ENCODE data around the gene PRSS22. TPM values are rescaled to one million over a fixed set of nuclear protein-coding genes. Genes with fewer than 3 reads are reported as not detected.
A peak's percentile ranks its signal among the peaks of the same experiment; 100 is the strongest.

The PRSS22 gene
- total RNA-seq, 2 experiments from 2014 or later, result not detected

DNA sequence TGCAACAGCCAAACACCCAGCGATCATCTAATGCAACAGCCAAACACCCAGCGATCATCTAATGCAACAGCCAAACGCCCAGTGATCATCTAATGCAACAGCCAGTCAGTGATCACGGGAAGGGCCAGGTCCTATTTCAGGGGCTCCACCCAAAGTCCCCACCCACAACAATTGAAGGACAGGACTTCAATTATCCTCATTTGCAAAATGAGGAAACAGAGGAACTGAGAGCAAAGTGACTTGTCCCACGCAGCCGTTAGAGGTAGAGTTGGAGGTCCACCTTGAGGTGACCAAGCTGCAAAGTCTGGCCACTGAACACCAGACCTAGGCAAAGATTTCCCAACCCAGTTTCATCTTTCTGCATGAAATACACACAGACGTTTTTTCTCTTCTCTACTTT lies 24.2 kb downstream of the PRSS22 start:
- ChIA-PET POLR2A (no interaction called here), CTCF (no interaction called here)
- Mint-ChIP-seq H3K27ac (no peak overlapping the region), H3K4me3 (no peak overlapping the region), H3K9me3 (ENCODE audit: insufficient read depth) (no peaks in the 10 kb centered on the region), H3K36me3 (ENCODE audit: low read depth) (peaks cover 4% of the 10 kb centered on the region), H3K4me1 (ENCODE audit: low read depth) (peaks cover 13% of the 10 kb centered on the region), H3K27me3 (ENCODE audit: low read depth) (peaks cover 6% of the 10 kb centered on the region)
- DNase-seq (no peak), ATAC-seq (no peak)

DNA sequence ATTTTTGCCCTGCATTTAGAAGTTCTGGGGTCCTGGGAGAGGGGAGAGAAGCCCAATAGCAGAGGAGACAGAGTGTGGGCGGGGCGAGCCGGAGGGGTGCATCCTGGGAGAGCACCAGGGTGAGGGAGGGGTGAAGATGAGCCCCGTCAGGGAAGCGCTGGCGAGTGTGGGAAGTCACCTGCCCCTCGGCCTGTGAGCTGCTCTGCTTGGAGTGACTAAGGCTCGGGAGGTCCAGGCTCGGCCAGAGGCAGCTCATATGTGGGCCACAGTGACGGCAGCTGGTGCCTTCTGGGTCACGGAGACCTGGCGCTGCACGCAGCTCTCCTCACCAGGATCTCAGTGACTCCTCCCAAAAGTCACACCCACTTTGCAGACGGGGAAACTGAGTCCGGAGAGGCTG lies 26.8 kb downstream of the PRSS22 start:
- Mint-ChIP-seq H3K9me3 (ENCODE audit: insufficient read depth) (no peaks in the 10 kb centered on the region), H3K4me1 (ENCODE audit: low read depth) (peaks cover 11% of the 10 kb centered on the region), H3K27me3 (ENCODE audit: low read depth) (no peaks in the 10 kb centered on the region), H3K36me3 (ENCODE audit: low read depth) (peaks cover 4% of the 10 kb centered on the region), H3K4me3 (no peak overlapping the region), H3K27ac (no peak overlapping the region)
- POLR2A ChIA-PET, result no interaction called here
- ATAC-seq (no peak), DNase-seq (no peak)
- CTCF ChIA-PET, result interaction anchor here (2.0 kb wide), 1 partner anchor 37 kb away, joined by 7 read pairs; no protein-coding TSS in a partner anchor

- CTCF ChIA-PET, result interaction anchor here (0.8 to 1.9 kb wide), 2 partner anchors 9 to 38 kb away, joined by 4 to 8 read pairs; no protein-coding TSS in a partner anchor
- POLR2A ChIA-PET, result no interaction called here
- Mint-ChIP-seq H3K36me3 (ENCODE audit: low read depth) (peaks cover 4% of the 10 kb centered on the region), H3K4me1 (ENCODE audit: low read depth) (peaks cover 11% of the 10 kb centered on the region), H3K27ac (peak overlapping the region; percentile 57), H3K27me3 (ENCODE audit: low read depth) (no peaks in the 10 kb centered on the region), H3K4me3 (peak overlapping the region; percentile 40), H3K9me3 (ENCODE audit: insufficient read depth) (no peaks in the 10 kb centered on the region)
- ATAC-seq, result no peak
- DNase-seq, result no peak
Observed at GRCh38 chr16:2830355-2830695, 27.6 kb downstream of the PRSS22 start.

- H3K9me3 Mint-ChIP-seq (ENCODE audit: insufficient read depth), result no peaks in the 10 kb centered on the region
- ChIA-PET POLR2A (no interaction called here), CTCF (interaction anchor here (0.8 to 1.9 kb wide), 2 partner anchors 9 to 38 kb away, joined by 4 to 8 read pairs; no protein-coding TSS in a partner anchor)
- DNase-seq, result no peak
- H3K4me3 Mint-ChIP-seq, result peak within 1 kb of the TSS; percentile 40
- no peaks in the 10 kb centered on the region for H3K27me3 Mint-ChIP-seq (ENCODE audit: low read depth)
- peak; percentile 47 for ATAC-seq
- H3K36me3 Mint-ChIP-seq (ENCODE audit: low read depth), result peaks cover 4% of the 10 kb centered on the region
- peak within 1 kb of the TSS; percentile 57 for H3K27ac Mint-ChIP-seq
- peaks cover 11% of the 10 kb centered on the region for H3K4me1 Mint-ChIP-seq (ENCODE audit: low read depth)
Observed at GRCh38 chr16:2829501-2830354, 28.2 kb downstream of the PRSS22 start, which contains the start of gene ZG16B. ZG16B (plus strand) TSS chr16:2830303; CDS start chr16:2830442, 139 bp downstream.

DNA sequence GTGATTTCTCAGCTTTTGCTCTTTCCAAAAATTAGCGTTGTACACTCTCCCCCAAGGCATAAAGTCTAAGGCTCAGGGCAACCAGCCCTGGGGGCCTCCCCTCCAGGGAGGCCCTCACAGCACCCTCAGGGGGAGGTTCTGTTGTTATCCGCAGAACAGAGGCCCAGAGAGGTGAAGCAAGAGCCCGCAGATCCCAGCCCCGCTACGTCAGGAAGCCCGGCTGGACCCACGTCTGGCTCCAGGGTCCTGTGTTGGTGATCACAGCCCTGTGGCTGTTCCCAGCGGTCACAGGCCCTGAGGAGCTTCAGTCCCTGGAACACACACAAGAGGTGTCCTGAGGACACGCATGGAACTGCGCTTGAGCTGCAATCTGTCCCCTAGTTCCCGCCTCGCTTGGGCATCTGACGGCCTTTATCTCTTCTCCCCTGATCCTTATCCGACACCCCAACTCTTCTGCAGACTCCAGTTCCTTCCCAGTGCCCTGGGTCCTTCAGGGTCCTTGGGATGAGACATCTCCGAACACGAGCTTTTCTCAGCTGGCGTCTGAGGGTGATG lies 29.0 kb downstream of the PRSS22 start:
- no peak overlapping the region for H3K27ac Mint-ChIP-seq
- ATAC-seq (no peak), DNase-seq (no peak)
- H3K9me3 Mint-ChIP-seq (ENCODE audit: insufficient read depth), result no peaks in the 10 kb centered on the region
- H3K4me1 Mint-ChIP-seq (ENCODE audit: low read depth), result peaks cover 11% of the 10 kb centered on the region
- H3K36me3 Mint-ChIP-seq (ENCODE audit: low read depth), result peaks cover 4% of the 10 kb centered on the region
- ChIA-PET POLR2A (no interaction called here), CTCF (interaction anchor here (1.9 kb wide), 1 partner anchor 10 kb away, joined by 8 read pairs; no protein-coding TSS in a partner anchor)
- H3K4me3 Mint-ChIP-seq, result no peak overlapping the region
- H3K27me3 Mint-ChIP-seq (ENCODE audit: low read depth), result no peaks in the 10 kb centered on the region

GRCh38 chr16:2828521-2828840 lies 29.5 kb downstream of the PRSS22 start:
- no peak overlapping the region for H3K27ac Mint-ChIP-seq
- CTCF ChIA-PET, result interaction anchor here (1.9 kb wide), 1 partner anchor 11 kb away, joined by 8 read pairs; no protein-coding TSS in a partner anchor

GRCh38 chr16:2827831-2828520 lies 30.0 kb downstream of the PRSS22 start:
- CTCF ChIA-PET, result no interaction called here
- no peak for ATAC-seq

More at GRCh38 chr16:2828521-2828840, 29.5 kb downstream of the PRSS22 start:
- no peak overlapping the region for H3K4me3 Mint-ChIP-seq
- H3K4me1 Mint-ChIP-seq (ENCODE audit: low read depth), result peaks cover 11% of the 10 kb centered on the region
- no peaks in the 10 kb centered on the region for H3K27me3 Mint-ChIP-seq (ENCODE audit: low read depth)
- no peaks in the 10 kb centered on the region for H3K9me3 Mint-ChIP-seq (ENCODE audit: insufficient read depth)
- POLR2A ChIA-PET, result no interaction called here
- no peak for ATAC-seq
- peaks cover 4% of the 10 kb centered on the region for H3K36me3 Mint-ChIP-seq (ENCODE audit: low read depth)
- DNase-seq, result no peak

DNA sequence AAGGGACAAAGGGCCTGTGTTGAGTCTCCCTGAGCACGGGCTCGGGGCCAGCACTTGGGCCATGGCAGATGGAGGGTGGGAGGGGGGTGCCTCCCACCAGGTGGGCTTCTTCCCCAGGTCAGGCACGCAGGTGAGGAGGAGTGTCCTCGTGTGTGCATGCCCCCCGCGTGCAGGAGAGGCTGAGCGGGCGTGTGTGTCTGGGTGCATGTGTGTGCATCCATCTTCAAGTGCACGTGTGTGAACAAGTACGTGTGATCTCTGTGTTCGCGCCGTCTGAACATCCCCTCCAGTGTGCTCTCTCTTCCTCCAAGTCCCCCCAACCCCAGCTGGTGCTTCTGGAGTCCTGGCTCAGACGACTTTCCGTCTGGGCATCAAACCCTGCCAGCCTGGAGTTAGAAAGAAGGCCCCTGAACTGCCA lies 30.6 kb downstream of the PRSS22 start:
- no peak for ATAC-seq
- Mint-ChIP-seq H3K27ac (no peak overlapping the region), H3K4me3 (no peak overlapping the region), H3K27me3 (ENCODE audit: low read depth) (no peaks in the 10 kb centered on the region), H3K36me3 (ENCODE audit: low read depth) (no peaks in the 10 kb centered on the region), H3K4me1 (ENCODE audit: low read depth) (peaks cover 11% of the 10 kb centered on the region), H3K9me3 (ENCODE audit: insufficient read depth) (no peaks in the 10 kb centered on the region)
- CTCF ChIA-PET, result no interaction called here
- no peak for DNase-seq
- POLR2A ChIA-PET, result no interaction called here

More at GRCh38 chr16:2827831-2828520, 30.0 kb downstream of the PRSS22 start:
- H3K9me3 Mint-ChIP-seq (ENCODE audit: insufficient read depth), result no peaks in the 10 kb centered on the region
- H3K27ac Mint-ChIP-seq, result no peak overlapping the region
- DNase-seq, result no peak
- POLR2A ChIA-PET, result no interaction called here
- no peak overlapping the region for H3K4me3 Mint-ChIP-seq
- H3K27me3 Mint-ChIP-seq (ENCODE audit: low read depth), result no peaks in the 10 kb centered on the region
- H3K36me3 Mint-ChIP-seq (ENCODE audit: low read depth), result peaks cover 4% of the 10 kb centered on the region
- peaks cover 11% of the 10 kb centered on the region for H3K4me1 Mint-ChIP-seq (ENCODE audit: low read depth)

DNA sequence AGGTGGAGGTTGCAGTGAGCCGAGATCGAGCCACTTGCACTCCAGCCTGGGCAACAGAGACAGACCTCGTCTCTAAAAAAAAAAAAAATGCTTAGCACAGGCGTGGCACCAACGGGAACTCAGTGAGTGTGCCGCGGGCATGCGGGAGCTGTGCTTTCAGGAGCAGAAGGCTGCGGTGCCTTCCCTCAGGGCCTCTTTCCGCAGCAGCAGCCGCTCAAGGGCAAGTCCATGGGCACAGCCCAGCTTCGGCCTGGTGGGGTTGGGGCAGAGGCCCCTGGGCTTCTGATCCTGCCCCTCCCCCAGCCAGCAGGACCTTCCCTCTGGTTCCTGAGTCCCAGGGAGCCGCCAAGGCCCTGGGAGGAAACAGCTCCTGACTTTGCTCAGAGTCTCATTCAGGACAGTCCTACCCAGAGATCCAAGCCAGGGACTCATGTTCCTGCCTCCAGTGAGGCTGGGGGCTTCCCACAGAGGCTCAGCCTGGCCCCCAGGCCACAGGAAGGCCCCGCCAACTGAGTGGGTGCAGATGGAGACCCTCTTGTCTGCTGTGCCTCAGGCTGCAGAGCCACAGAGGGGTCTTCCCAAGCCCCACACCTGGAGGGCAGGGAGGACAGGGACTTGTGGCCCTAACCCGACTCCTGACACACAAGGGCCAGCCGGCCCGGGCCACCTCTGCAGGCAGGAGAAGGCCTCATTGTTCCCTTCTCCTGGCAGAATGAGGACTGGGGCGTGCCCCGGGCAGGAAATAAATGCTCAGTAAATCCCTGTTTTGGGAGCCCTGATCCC lies 31.2 kb downstream of the PRSS22 start:
- no peaks in the 10 kb centered on the region for H3K9me3 Mint-ChIP-seq (ENCODE audit: insufficient read depth)
- ChIA-PET CTCF (no interaction called here), POLR2A (no interaction called here)
- ATAC-seq, result no peak
- H3K4me3 Mint-ChIP-seq, result no peak overlapping the region
- no peak overlapping the region for H3K27ac Mint-ChIP-seq
- H3K36me3 Mint-ChIP-seq (ENCODE audit: low read depth), result no peaks in the 10 kb centered on the region
- H3K27me3 Mint-ChIP-seq (ENCODE audit: low read depth), result no peaks in the 10 kb centered on the region
- no peak for DNase-seq
- peaks cover 11% of the 10 kb centered on the region for H3K4me1 Mint-ChIP-seq (ENCODE audit: low read depth)

GRCh38 chr16:2825906-2826305 lies 32.1 kb downstream of the PRSS22 start:
- H3K27me3 Mint-ChIP-seq (ENCODE audit: low read depth), result no peaks in the 10 kb centered on the region
- no peak overlapping the region for H3K4me3 Mint-ChIP-seq
- no peaks in the 10 kb centered on the region for H3K9me3 Mint-ChIP-seq (ENCODE audit: insufficient read depth)
- H3K27ac Mint-ChIP-seq, result no peak overlapping the region
- ChIA-PET POLR2A (no interaction called here), CTCF (interaction anchor here (1.0 kb wide), 1 partner anchor 42 kb away, joined by 3 read pairs; no protein-coding TSS in a partner anchor)
- DNase-seq, result no peak
- ATAC-seq, result no peak
- peaks cover 10% of the 10 kb centered on the region for H3K4me1 Mint-ChIP-seq (ENCODE audit: low read depth)
- H3K36me3 Mint-ChIP-seq (ENCODE audit: low read depth), result no peaks in the 10 kb centered on the region

DNA sequence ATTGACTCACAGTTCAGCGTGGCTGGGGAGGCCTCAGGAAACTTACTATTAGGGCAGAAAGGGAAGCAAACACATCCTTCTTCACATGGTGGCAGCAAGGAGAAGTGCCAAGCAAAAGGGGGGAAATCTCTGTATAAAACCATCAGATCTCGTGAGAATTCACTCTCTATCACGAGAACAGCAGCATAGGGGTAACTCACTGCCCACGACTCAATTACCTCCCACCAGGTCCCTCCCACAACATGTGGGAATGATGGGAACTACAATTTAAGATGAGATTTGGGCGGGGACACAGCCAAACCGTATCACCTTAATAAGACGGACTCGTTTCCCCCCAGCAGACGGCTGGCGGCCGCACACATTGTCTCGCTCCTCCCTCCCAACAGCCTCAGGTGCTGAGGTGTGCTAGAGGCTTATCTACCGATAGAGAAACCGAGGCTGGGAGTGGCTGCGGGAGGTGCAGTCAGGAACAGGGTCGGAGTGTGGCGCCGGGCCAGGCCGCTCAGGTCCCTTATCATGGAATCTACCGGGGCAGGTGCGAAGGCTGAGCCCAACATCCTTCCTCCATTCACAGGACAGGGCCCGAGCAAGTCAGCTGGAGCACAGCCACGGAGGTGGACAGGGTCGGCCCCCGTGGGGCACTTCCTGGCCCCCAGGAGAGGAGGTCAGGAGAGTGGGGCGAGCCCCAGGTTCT lies 32.8 kb downstream of the PRSS22 start:
- H3K4me3 Mint-ChIP-seq, result no peak overlapping the region
- H3K36me3 Mint-ChIP-seq (ENCODE audit: low read depth), result no peaks in the 10 kb centered on the region
- DNase-seq (no peak), ATAC-seq (no peak)
- ChIA-PET CTCF (interaction anchor here (1.0 kb wide), 1 partner anchor 43 kb away, joined by 3 read pairs; no protein-coding TSS in a partner anchor), POLR2A (no interaction called here)
- H3K4me1 Mint-ChIP-seq (ENCODE audit: low read depth), result peaks cover 4% of the 10 kb centered on the region
- H3K9me3 Mint-ChIP-seq (ENCODE audit: insufficient read depth), result no peaks in the 10 kb centered on the region
- no peaks in the 10 kb centered on the region for H3K27me3 Mint-ChIP-seq (ENCODE audit: low read depth)
- no peak overlapping the region for H3K27ac Mint-ChIP-seq
